H1 (cell line): ENCODE data around the gene LRRC4C.

Experiments
- CBX5 ChIP-seq: fragments of 300-800, 300-1000 bp; sonication (generic); IDR thresholded peaks from 2 replicates; pipeline ENCODE4 v1.7.1; 2016; ENCODE audit warnings: antibody characterized with exemption, low read length, low read depth
- CHD2 ChIP-seq: IDR thresholded peaks from 2 replicates; pipeline ENCODE4 v1.6.1; 2012; ENCODE audit warnings: low read length, improper control_type of control experiment
- CTCF ChIP-seq, 3 experiments: IDR thresholded peaks; 1 replicate in 2 of 3; 2 replicates in 1 of 3; pipeline versions ENCODE4 v1.5.1 to v1.6.1; 2011; ENCODE audit warnings: low read length in 3 of 3, mild to moderate bottlenecking in 3 of 3, inconsistent platforms in 2 of 3, low read depth in 1 of 3, moderate library complexity in 1 of 3; ENCODE audit not compliant: insufficient read depth in 1 of 3; ENCODE audit errors: control extremely low read depth in 1 of 3
- EZH2 ChIP-seq: fragments of 200-600 bp; sonication (generic); IDR thresholded peaks from 2 replicates; pipeline ENCODE4 v1.7.1; 2012; ENCODE audit warnings: low read depth, mild to moderate bottlenecking, moderate library complexity, low read length, inconsistent platforms; ENCODE audit not compliant: severe bottlenecking
- HDAC2 ChIP-seq, 2 experiments: fragments of 300-600 bp in 1 of 2; sonication (generic) in 1 of 2; IDR thresholded peaks; 2 replicates each; pipeline ENCODE4 v1.6.1; 2011 to 2012; ENCODE audit warnings: low read depth in 2 of 2, low read length in 2 of 2, mild to moderate bottlenecking in 2 of 2, moderate library complexity in 2 of 2, borderline replicate concordance in 1 of 2, inconsistent platforms in 1 of 2
- POLR2A ChIP-seq, 2 experiments: IDR thresholded peaks; 1 replicate in 1 of 2; 2 replicates in 1 of 2; pipeline ENCODE4 v1.6.1; 2011; ENCODE audit warnings: low read depth in 2 of 2, low read length in 2 of 2, mild to moderate bottlenecking in 2 of 2; ENCODE audit errors: control extremely low read depth in 1 of 2
- RAD21 ChIP-seq, 2 experiments: IDR thresholded peaks in 1 of 2; conservative IDR thresholded peaks in 1 of 2; 2 replicates each; pipeline ENCODE4 v1.6.1; 2011; ENCODE audit warnings: low read depth in 2 of 2, low read length in 2 of 2, improper control_type of control experiment in 1 of 2, inconsistent platforms in 1 of 2, mild to moderate bottlenecking in 1 of 2, moderate library complexity in 1 of 2
- YY1 ChIP-seq: IDR thresholded peaks from 2 replicates; pipeline ENCODE4 v1.6.1; 2011; ENCODE audit warnings: low read depth, mild to moderate bottlenecking, low read length
- ZNF274 ChIP-seq: IDR thresholded peaks from 2 replicates; pipeline ENCODE4 v1.7.0; 2012; ENCODE audit warnings: low read length, borderline replicate concordance; ENCODE audit errors: extremely low read depth

DNA sequence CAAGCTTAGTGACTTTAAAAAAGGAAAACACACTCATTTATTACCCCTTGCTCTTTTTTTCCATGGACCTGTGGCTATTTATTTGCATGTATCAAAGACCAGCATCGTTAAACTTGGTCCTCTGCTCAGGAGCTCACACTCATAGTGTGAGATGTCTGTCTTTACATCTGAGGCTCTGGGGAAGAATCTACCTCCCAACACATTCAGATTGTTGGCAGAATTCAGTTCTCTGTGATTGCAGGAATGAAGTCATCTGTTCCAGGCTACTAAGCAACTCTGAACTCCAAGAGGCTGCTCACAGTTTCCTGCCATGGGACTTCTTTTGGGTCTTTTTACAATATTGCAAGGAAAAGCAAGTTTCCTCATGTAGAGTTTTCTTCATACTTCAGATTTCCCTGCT is 138.8 kb downstream of the LRRC4C start:
- TF ChIP-seq CTCF (IDR thresholded peaks at IDR 0.05; ENCODE audit: control extremely low read depth in 1 of 3, insufficient read depth in 1 of 3, low read depth in 1 of 3, low read length in 3 of 3) (no peak), RAD21 (IDR thresholded peaks at IDR 0.05 in 1 of 2, conservative IDR thresholded peaks at IDR 0.05 in 1 of 2; ENCODE audit: low read depth in 2 of 2, low read length in 2 of 2) (no peak), HDAC2 (IDR thresholded peaks at IDR 0.05; ENCODE audit: borderline replicate concordance in 1 of 2, low read depth in 2 of 2, low read length in 2 of 2) (no peak), EZH2 (no peak), CHD2 (no peak), YY1 (no peak), ZNF274 (no peak), CBX5 (no peak), POLR2A (IDR thresholded peaks at IDR 0.05; ENCODE audit: control extremely low read depth in 1 of 2, low read depth in 2 of 2, low read length in 2 of 2) (no peak)
